HG03571 (cell line): ENCODE data around the gene AP1S1.
"Not testable (repeated sequence)": the region's sequence is repeated elsewhere in the genome, so short reads cannot be mapped to it uniquely, and the experiment has no call there.

Experiments
- ATAC-seq: cut with Tn5 transposase; IDR thresholded peaks from one replicate; pipeline ENCODE4 v1.9.1; 2021; ENCODE audit not compliant: unreplicated experiment

Gene AP1S1

GRCh38 chr7:101153969-101154692, at the start of gene AP1S1:
Gene AP1S1, plus strand, starts transcription at chr7:101154476. Its CDS starts 39 bp downstream, at chr7:101154515.
- ATAC-seq, result peak; percentile 67

- no peak for ATAC-seq
Observed at GRCh38 chr7:101104799-101105198, 49.5 kb upstream of the AP1S1 start.

- not testable (repeated sequence) for ATAC-seq
Observed at GRCh38 chr7:101105248-101105647, 49.0 kb upstream of the AP1S1 start.

- ATAC-seq, result no peak
Observed at GRCh38 chr7:101106386-101106785, 47.9 kb upstream of the AP1S1 start.

- ATAC-seq, result no peak
Observed at GRCh38 chr7:101108330-101108857, 45.9 kb upstream of the AP1S1 start.

- no peak for ATAC-seq
Observed at GRCh38 chr7:101108961-101109360, 45.3 kb upstream of the AP1S1 start.

GRCh38 chr7:101109368-101109767, 44.9 kb upstream of the AP1S1 start:
- no peak for ATAC-seq

GRCh38 chr7:101111261-101111660, 43.0 kb upstream of the AP1S1 start:
- ATAC-seq, result no peak

GRCh38 chr7:101112233-101112632, 42.0 kb upstream of the AP1S1 start:
- ATAC-seq, result no peak

GRCh38 chr7:101113140-101113539, 41.1 kb upstream of the AP1S1 start:
- not testable (repeated sequence) for ATAC-seq

- no peak for ATAC-seq
Observed at GRCh38 chr7:101113836-101114235, 40.4 kb upstream of the AP1S1 start.

- no peak for ATAC-seq
Observed at GRCh38 chr7:101114492-101114891, 39.8 kb upstream of the AP1S1 start.

GRCh38 chr7:101115215-101115614, 39.1 kb upstream of the AP1S1 start:
- ATAC-seq, result no peak

- no peak for ATAC-seq
Observed at GRCh38 chr7:101116898-101117297, 37.4 kb upstream of the AP1S1 start.

GRCh38 chr7:101118856-101119255, 35.4 kb upstream of the AP1S1 start:
- no peak for ATAC-seq

GRCh38 chr7:101119876-101120275, 34.4 kb upstream of the AP1S1 start:
- ATAC-seq, result no peak

- no peak for ATAC-seq
Observed at GRCh38 chr7:101120315-101120714, 34.0 kb upstream of the AP1S1 start.

- not testable (repeated sequence) for ATAC-seq
Observed at GRCh38 chr7:101121631-101121990, 32.7 kb upstream of the AP1S1 start.

GRCh38 chr7:101121991-101122932, 32.0 kb upstream of the AP1S1 start:
- ATAC-seq, result no peak

GRCh38 chr7:101122933-101123702, 31.2 kb upstream of the AP1S1 start:
- no peak for ATAC-seq

- ATAC-seq, result no peak
Observed at GRCh38 chr7:101123703-101124068, 30.6 kb upstream of the AP1S1 start.
